Endodermal cell (in vitro differentiated cells): Measurements from ENCODE around the gene PIGV. TPM values are rescaled to one million over a fixed set of nuclear protein-coding genes. Genes with fewer than 3 reads are reported as not detected.

ENCODE experiments used
- DNase-seq: peaks from one replicate; pipeline ENCODE4 v3.0.0-alpha.2; 2017
- H3K27ac ChIP-seq: 2 replicates; pipeline ENCODE4 v1.5.1; 2013; ENCODE audit warnings: mild to moderate bottlenecking, low read depth, low read length, moderate library complexity
- H3K27me3 ChIP-seq: 2 replicates; pipeline ENCODE4 v1.6.1; 2013; ENCODE audit warnings: mild to moderate bottlenecking, low read length, moderate library complexity; ENCODE audit not compliant: insufficient read depth, control insufficient read depth, poor library complexity, severe bottlenecking
- H3K36me3 ChIP-seq: 2 replicates; pipeline ENCODE4 v1.7.0; 2013; ENCODE audit warnings: mild to moderate bottlenecking, low read length, moderate library complexity; ENCODE audit not compliant: control insufficient read depth, insufficient read depth
- H3K4me1 ChIP-seq: one replicate; pipeline ENCODE4 v1.7.0; 2013; ENCODE audit warnings: low read length; ENCODE audit not compliant: control insufficient read depth, insufficient read depth
- H3K4me3 ChIP-seq: 2 replicates; pipeline ENCODE4 v1.5.1; 2013; ENCODE audit warnings: mild to moderate bottlenecking, low read length, moderate library complexity
- H3K9ac ChIP-seq: 2 replicates; pipeline ENCODE4 v1.6.1; 2013; ENCODE audit warnings: mild to moderate bottlenecking, low read length, moderate library complexity; ENCODE audit not compliant: poor library complexity, severe bottlenecking; ENCODE audit errors: extremely low read depth
- H3K9me3 ChIP-seq: 2 replicates; pipeline ENCODE4 v1.6.1; 2013; ENCODE audit warnings: mild to moderate bottlenecking, low read length, moderate library complexity; ENCODE audit not compliant: control insufficient read depth
- H3K27ac Mint-ChIP-seq: 2 replicates; pipeline ENCODE4 v1.8.0; 2020; ENCODE audit warnings: mixed read lengths
- H3K27me3 Mint-ChIP-seq: 2 replicates; pipeline ENCODE4 v1.8.0; 2021; ENCODE audit warnings: mild to moderate bottlenecking, mixed read lengths; ENCODE audit not compliant: insufficient read depth
- H3K36me3 Mint-ChIP-seq: 2 replicates; pipeline ENCODE4 v1.8.0; 2020; ENCODE audit warnings: low read depth, mixed read lengths
- H3K4me1 Mint-ChIP-seq: 2 replicates; pipeline ENCODE4 v1.8.0; 2020; ENCODE audit warnings: mixed read lengths
- H3K4me3 Mint-ChIP-seq: 2 replicates; pipeline ENCODE4 v1.8.0; 2020; ENCODE audit warnings: mild to moderate bottlenecking, moderate library complexity, mixed read lengths
- H3K9me3 Mint-ChIP-seq: 2 replicates; pipeline ENCODE4 v1.8.0; 2020; ENCODE audit warnings: mild to moderate bottlenecking, mixed read lengths
- CTCF ChIP-seq: fragments of 200-600 bp; sonication (generic); conservative IDR thresholded peaks from 2 replicates; pipeline ENCODE4 v1.5.0; 2021; ENCODE audit warnings: antibody characterized with exemption, mild to moderate bottlenecking
- WGBS, 2 experiments: methylation state at CpG; one replicate each; pipeline versions ENCODE4 v1.1.5 to v1.1.7; 2013; ENCODE audit warnings: missing lambda C conversion rate in 2 of 2, mixed read lengths in 1 of 2; ENCODE audit not compliant: insufficient coverage in 1 of 2, insufficient read length in 1 of 2; 5-methylcytosine and 5-hydroxymethylcytosine counted together
- total RNA-seq, 2 donors: library from RNA; stranded (reverse); fragmentation: NEBNext Ultra II Directional in 1 of 2; extraction: Animal tissue kit (Norgen Biotek cat#: 25700) in 1 of 2; gene quantifications; 2 replicates in 1 of 2; 3 replicates in 1 of 2; pipeline ENCODE4 v1.2.1, GENCODE V29; 2021

Gene PIGV
- total RNA-seq, 2 donors from 2014 or later, result 12.7 to 14.6 TPM

- Histone ChIP-seq H3K27me3 (no peaks in the 10 kb centered on the region), H3K27ac (no peak overlapping the region), H3K4me1 (peaks cover 6% of the 10 kb centered on the region), H3K9ac (no peak overlapping the region), H3K4me3 (peak overlapping the region; percentile 16), H3K9me3 (no peaks in the 10 kb centered on the region), H3K36me3 (peaks cover 49% of the 10 kb centered on the region)
- H3K4me3 Mint-ChIP-seq, result no peak overlapping the region
- no peak for DNase-seq
- WGBS, 2 experiments, result 87 to 92% methylated on average over 3 of the region's 3 CpGs
- peaks cover 41% of the 10 kb centered on the region for H3K36me3 Mint-ChIP-seq
- TF ChIP-seq CTCF, result no peak
- H3K9me3 Mint-ChIP-seq, result no peaks in the 10 kb centered on the region
- H3K4me1 Mint-ChIP-seq, result peaks cover 40% of the 10 kb centered on the region
- H3K27me3 Mint-ChIP-seq, result no peaks in the 10 kb centered on the region
- H3K27ac Mint-ChIP-seq, result peak overlapping the region; percentile 5
These were observed 43.3 kb downstream of the PIGV start for GRCh38 chr1:26831059-26831458.

GRCh38 chr1:26831546-26832248 is 43.9 kb downstream of the PIGV start:
- 80 to 85% methylated on average over 2 to 3 of the region's 3 CpGs for WGBS, 2 experiments
- Histone ChIP-seq H3K27me3 (no peaks in the 10 kb centered on the region), H3K4me3 (peak overlapping the region; percentile 16), H3K9me3 (no peaks in the 10 kb centered on the region), H3K9ac (no peak overlapping the region), H3K27ac (no peak overlapping the region), H3K4me1 (peaks cover 6% of the 10 kb centered on the region), H3K36me3 (peaks cover 52% of the 10 kb centered on the region)
- Mint-ChIP-seq H3K27ac (peak overlapping the region; percentile 5), H3K27me3 (no peaks in the 10 kb centered on the region), H3K9me3 (no peaks in the 10 kb centered on the region), H3K36me3 (peaks cover 45% of the 10 kb centered on the region), H3K4me1 (peaks cover 38% of the 10 kb centered on the region), H3K4me3 (no peak overlapping the region)
- TF ChIP-seq CTCF, result no peak
- DNase-seq, result no peak

DNA sequence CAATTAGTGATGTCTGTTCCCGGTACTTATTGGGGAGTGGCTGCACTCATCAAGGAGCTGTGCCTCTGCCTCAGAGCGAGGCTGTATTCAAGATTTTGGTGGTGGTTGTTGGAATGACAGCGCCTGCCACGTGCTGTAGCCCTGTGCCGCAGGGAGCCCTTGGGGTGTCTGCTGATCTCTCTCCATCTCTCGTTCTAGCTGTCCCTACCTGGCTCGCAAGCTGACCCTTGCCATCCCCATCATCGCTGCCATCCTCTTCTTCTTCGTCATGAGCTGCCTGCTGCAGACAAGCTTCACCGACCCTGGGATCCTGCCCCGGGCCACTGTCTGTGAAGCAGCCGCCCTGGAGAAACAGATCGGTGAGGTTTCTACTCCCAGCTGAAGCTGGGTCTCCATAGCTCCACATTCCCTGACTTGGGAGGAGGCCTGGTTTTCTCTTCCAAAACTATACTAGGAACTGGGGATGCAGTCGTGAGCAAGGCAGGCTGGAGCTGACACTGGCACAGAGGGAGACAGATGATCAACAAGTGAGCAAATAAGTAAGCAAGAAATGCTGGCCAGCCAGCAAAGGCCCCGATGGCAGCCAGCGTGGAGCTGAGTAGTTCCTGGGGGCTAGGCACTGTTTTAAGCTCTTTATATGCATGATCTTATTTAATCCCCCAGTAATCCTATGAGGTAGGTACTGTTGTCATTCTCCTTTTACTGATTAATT is 44.7 kb downstream of the PIGV start:
- no peaks in the 10 kb centered on the region for H3K27me3 ChIP-seq
- peaks cover 52% of the 10 kb centered on the region for H3K36me3 ChIP-seq
- no peak overlapping the region for H3K4me3 Mint-ChIP-seq
- DNase-seq, result no peak
- 93 to 95% methylated on average over 11 to 16 of the region's 16 CpGs for WGBS, 2 experiments
- peaks cover 45% of the 10 kb centered on the region for H3K36me3 Mint-ChIP-seq
- H3K27me3 Mint-ChIP-seq, result no peaks in the 10 kb centered on the region
- H3K9ac ChIP-seq, result no peak overlapping the region
- peaks cover 36% of the 10 kb centered on the region for H3K4me1 Mint-ChIP-seq
- H3K27ac ChIP-seq, result no peak overlapping the region
- no peaks in the 10 kb centered on the region for H3K9me3 ChIP-seq
- H3K9me3 Mint-ChIP-seq, result no peaks in the 10 kb centered on the region
- H3K4me1 ChIP-seq, result peaks cover 6% of the 10 kb centered on the region
- no peak overlapping the region for H3K4me3 ChIP-seq
- no peak for TF ChIP-seq CTCF
- H3K27ac Mint-ChIP-seq, result no peak overlapping the region
